Body of pancreas (tissue), 4 donors: ENCODE measurements around the gene CAMK1G. TPM values are rescaled to one million over a fixed set of nuclear protein-coding genes. Genes with fewer than 3 reads are reported as not detected.
A peak's percentile ranks its signal among the peaks of the same experiment; 100 is the strongest.

Experiments
- ATAC-seq: fragments of 150-250 bp; one replicate; pipeline ENCODE4 v1.9.1; 2016
- DNase-seq, 4 donors: peaks; one replicate each; pipeline ENCODE4 v3.0.0-alpha.2; 2019
- H3K27ac ChIP-seq, 4 donors: fragments of 200-600 bp; sonication (generic); 1 replicate in 3 of 4; 2 replicates in 1 of 4; pipeline versions ENCODE4 v1.5.1 to v1.6.1; 2016 to 2019; ENCODE audit warnings: mild to moderate bottlenecking in 1 of 4, mixed read lengths in 1 of 4, moderate library complexity in 1 of 4
- H3K27me3 ChIP-seq, 2 donors: fragments of 200-600 bp; sonication (generic); one replicate each; pipeline ENCODE4 v1.6.0; 2016; ENCODE audit warnings: mild to moderate bottlenecking in 1 of 2
- H3K36me3 ChIP-seq, 2 donors: fragments of 200-600 bp; sonication (generic); replicated peaks in 1 of 2; 2 replicates each; pipeline ENCODE4 v1.5.1; 2016; ENCODE audit warnings: low read depth in 2 of 2; ENCODE audit not compliant: insufficient read depth in 1 of 2
- H3K4me1 ChIP-seq: fragments of 200-600 bp; sonication (generic); one replicate; pipeline ENCODE4 v1.6.0; 2016
- H3K4me3 ChIP-seq, 2 donors: fragments of 200-600 bp; sonication (generic); 1 replicate in 1 of 2; 2 replicates in 1 of 2; pipeline ENCODE4 v1.5.1; 2016 to 2019
- H3K9me3 ChIP-seq, 3 donors: fragments of 200-600 bp; sonication (generic); 1 replicate in 2 of 3; 2 replicates in 1 of 3; pipeline ENCODE4 v1.5.1; 2016
- CTCF ChIP-seq, 7 experiments: fragments of 450-650 bp in 4 of 7; fragments of 200-600 bp in 3 of 7; sonication (generic) in 3 of 7; IDR thresholded peaks; one replicate each; pipeline ENCODE4 v1.5.1; 2016 to 2019; ENCODE audit warnings: antibody characterized with exemption in 7 of 7
- POLR2A ChIP-seq, 3 donors: fragments of 450-650 bp; IDR thresholded peaks; one replicate each; pipeline ENCODE4 v1.6.1; 2016; ENCODE audit warnings: antibody characterized with exemption in 3 of 3, mild to moderate bottlenecking in 2 of 3
- WGBS, 2 donors: methylation state at CpG; one replicate each; pipeline ENCODE4 v1.1.5; 2017; 5-methylcytosine and 5-hydroxymethylcytosine counted together
- intact Hi-C: fragments of 100-400 bp; cut with DNase I; formaldehyde crosslinking; loops from one replicate; pipeline ENCODE4 v1.15.1; 2023
- microRNA-seq, 2 donors: library from miRNA; unstranded; fragments of <30 nt; microRNA quantifications; one replicate each; pipeline ENCODE4, GENCODE V29; 2016; ENCODE audit warnings: borderline number of aligned reads in 2 of 2, borderline replicate concordance in 2 of 2
- total RNA-seq, 2 donors: library from RNA; depleted of rRNA; stranded (reverse); fragments of >200 nt; gene quantifications; one replicate each; pipeline ENCODE4 v1.1.0, GENCODE V29; 2016

The CAMK1G gene
- total RNA-seq, 2 donors from 2014 or later, result 0.33 TPM; not detected in 1

GRCh38 chr1:209657918-209658317, 74.4 kb downstream of the CAMK1G start:
- no peak for DNase-seq
- Histone ChIP-seq H3K9me3 (no peaks in the 10 kb centered on the region), H3K27ac (no peak overlapping the region), H3K27me3 (no peaks in the 10 kb centered on the region), H3K36me3 (no peaks in the 10 kb centered on the region), H3K4me1 (peaks cover 50% of the 10 kb centered on the region), H3K4me3 (no peak overlapping the region)
- WGBS, 2 donors, result 87 to 95% methylated on average over 5 of the region's 5 CpGs
- intact Hi-C loops, result no loop called here
- TF ChIP-seq POLR2A (IDR thresholded peaks at IDR 0.05) (no peak), CTCF (IDR thresholded peaks at IDR 0.05) (no peak)
- no peak for ATAC-seq

- DNase-seq (no peak), ATAC-seq (no peak)
- Histone ChIP-seq H3K4me3 (no peak overlapping the region), H3K36me3 (no peaks in the 10 kb centered on the region), H3K27ac (no peak overlapping the region), H3K4me1 (peaks cover 33% of the 10 kb centered on the region), H3K27me3 (no peaks in the 10 kb centered on the region), H3K9me3 (no peaks in the 10 kb centered on the region)
- TF ChIP-seq POLR2A (IDR thresholded peaks at IDR 0.05) (no peak), CTCF (IDR thresholded peaks at IDR 0.05) (no peak)
- intact Hi-C loops, result no loop called here
- 52 to 66% methylated on average over 5 of the region's 5 CpGs for WGBS, 2 donors
These were observed 76.4 kb downstream of the CAMK1G start for GRCh38 chr1:209659909-209660308.

GRCh38 chr1:209661071-209661470, 77.6 kb downstream of the CAMK1G start:
- DNase-seq (no peak), ATAC-seq (no peak)
- no peak for TF ChIP-seq POLR2A (IDR thresholded peaks at IDR 0.05)
- WGBS, 2 donors, result 55 to 70% methylated on average over 1 of the region's 1 CpG
- Histone ChIP-seq H3K27me3 (no peaks in the 10 kb centered on the region), H3K36me3 (no peaks in the 10 kb centered on the region), H3K4me1 (peaks cover 22% of the 10 kb centered on the region), H3K9me3 (no peaks in the 10 kb centered on the region), H3K27ac (no peak overlapping the region), H3K4me3 (no peak overlapping the region)
- intact Hi-C loops, result no loop called here

- H3K9me3 ChIP-seq, result no peaks in the 10 kb centered on the region
- H3K36me3 ChIP-seq, result no peaks in the 10 kb centered on the region
- no peak overlapping the region for H3K4me3 ChIP-seq
- no peak for DNase-seq
- ATAC-seq, result peak; percentile 40
- intact Hi-C loops, result no loop called here
- 25 to 37% methylated on average over 3 of the region's 3 CpGs for WGBS, 2 donors
- H3K27me3 ChIP-seq, result no peaks in the 10 kb centered on the region
- H3K27ac ChIP-seq, result no peak overlapping the region
- TF ChIP-seq CTCF (IDR thresholded peaks at IDR 0.05), result no peak
- no peak for TF ChIP-seq POLR2A (IDR thresholded peaks at IDR 0.05)
- peaks cover 10% of the 10 kb centered on the region for H3K4me1 ChIP-seq
These were observed 79.4 kb downstream of the CAMK1G start for GRCh38 chr1:209662879-209663327.

Small RNA genes lying within 50 kb of the gene (microRNA-seq; reads per million reads assigned to microRNA genes)
- gene MIR4260, result 0 reads per million in 2 donors

Other genes with a start within 250 kb of the CAMK1G start
- gene LAMB3, start 68.7 kb downstream of the CAMK1G start, total RNA-seq, result 1 to 10 TPM; 5.3 to 7.3 TPM
- 100 to 1,000 TPM in 1 of 2 donors, 10 to 100 TPM in 1; 59.9 to 221 TPM for gene G0S2, start 91.7 kb downstream of the CAMK1G start, total RNA-seq
- gene HSD11B1, start 121.1 kb downstream of the CAMK1G start, total RNA-seq, result 1 to 10 TPM in 1 of 2 donors, under 1 TPM in 1; 0.66 to 3.6 TPM
- gene TRAF3IP3, start 172.3 kb downstream of the CAMK1G start, total RNA-seq, result 1 to 10 TPM; 3.6 to 4.7 TPM
- 1 to 10 TPM in 1 of 2 donors, under 1 TPM in 1; 0.33 to 1.0 TPM for gene C1orf74, start 200.8 kb downstream of the CAMK1G start, total RNA-seq
- gene IRF6, start 222.4 kb downstream of the CAMK1G start, total RNA-seq, result 10 to 100 TPM; 13.2 to 20.0 TPM
- gene UTP25, start 244.3 kb downstream of the CAMK1G start, total RNA-seq, result 1 to 10 TPM; 2.0 to 5.7 TPM